Measurements from ENCODE around the gene SLC9C1. TPM values are rescaled to one million over a fixed set of nuclear protein-coding genes. Genes with fewer than 3 reads are reported as not detected.

Gene SLC9C1
- total RNA-seq, 2 donors from 2014 or later, result 0.35 to 1.3 TPM

DNA sequence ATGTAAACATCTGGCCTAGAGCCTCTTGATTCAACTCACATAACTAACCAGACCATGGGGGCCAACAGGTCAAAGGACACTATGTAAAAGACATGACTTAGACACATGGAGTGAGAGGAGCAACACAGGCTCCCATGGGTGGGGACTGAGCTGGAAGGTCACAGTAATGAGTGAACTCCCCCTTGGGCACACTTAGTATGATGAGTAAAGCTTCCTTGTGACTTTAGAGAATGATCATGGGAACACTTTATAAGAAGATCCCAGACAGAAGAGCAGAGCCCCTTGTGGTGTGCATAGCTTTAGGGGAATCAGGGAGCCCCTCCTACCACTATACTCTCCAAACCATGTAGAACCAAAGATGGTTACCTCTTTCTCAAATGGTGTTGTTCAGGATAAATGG, 171.1 kb downstream of the SLC9C1 start:
- Histone ChIP-seq H3K27me3 (no peaks in the 10 kb centered on the region), H3K4me3 (no peak overlapping the region), H3K4me1 (peaks cover 0 to 16% of the 10 kb centered on the region in 2 donors), H3K9me3 (no peaks in the 10 kb centered on the region), H3K36me3 (no peaks in the 10 kb centered on the region), H3K27ac (no peak overlapping the region)
- no peak for DNase-seq (ENCODE audit: low spot score)
- no peak for TF ChIP-seq CTCF (IDR thresholded peaks at IDR 0.05)

GRCh38 chr3:112121577-112122547, 172.2 kb downstream of the SLC9C1 start:
- Histone ChIP-seq H3K4me1 (peaks cover 0 to 6% of the 10 kb centered on the region in 2 donors), H3K9me3 (no peaks in the 10 kb centered on the region), H3K36me3 (no peaks in the 10 kb centered on the region), H3K27me3 (no peaks in the 10 kb centered on the region), H3K4me3 (no peak overlapping the region), H3K27ac (no peak overlapping the region)
- TF ChIP-seq CTCF (IDR thresholded peaks at IDR 0.05), result no peak
- no peak for DNase-seq (ENCODE audit: low spot score)

DNA sequence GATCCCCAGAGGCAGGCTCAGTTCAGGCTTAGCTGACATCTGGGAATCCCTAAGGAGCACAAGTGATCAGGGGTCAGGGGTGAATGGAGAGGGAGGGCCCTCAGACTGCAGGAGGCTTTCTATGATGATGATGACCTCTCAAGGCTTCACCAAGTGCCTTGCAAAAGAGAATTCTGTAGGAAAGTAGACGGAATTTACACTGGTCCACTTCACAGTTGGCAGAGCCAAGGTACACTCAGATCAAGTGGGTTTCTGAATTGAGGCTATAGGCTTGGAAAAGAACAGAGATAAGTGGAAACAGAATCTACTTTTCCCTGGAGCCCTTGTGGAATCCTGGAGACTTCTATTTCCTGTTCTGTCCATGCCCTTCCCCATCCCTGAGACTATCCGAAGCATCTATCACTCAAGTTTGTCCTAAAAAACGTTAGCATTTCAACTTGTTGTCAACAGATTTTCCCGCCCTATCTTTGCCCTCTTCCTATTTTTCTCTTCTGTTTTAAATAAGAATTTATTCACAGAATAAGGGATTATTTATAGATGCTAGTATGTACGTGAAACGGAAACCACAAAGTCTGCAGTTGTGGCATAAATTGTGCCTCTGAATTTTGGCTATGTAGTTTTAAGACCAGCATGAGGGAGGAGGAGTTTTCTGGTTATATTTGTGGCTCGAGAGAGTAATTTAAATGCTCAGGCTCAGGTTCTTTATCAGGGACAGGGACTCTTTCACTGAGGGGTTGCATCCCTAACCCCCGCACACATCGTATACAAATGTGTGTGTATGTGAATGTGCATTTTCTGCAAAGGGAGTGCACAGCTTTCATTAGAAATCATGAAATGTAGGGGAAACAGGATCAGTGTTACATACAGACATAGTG, 173.8 kb downstream of the SLC9C1 start:
- H3K9me3 ChIP-seq, result no peaks in the 10 kb centered on the region
- H3K4me1 ChIP-seq, result peaks cover 0 to 10% of the 10 kb centered on the region in 2 donors
- no peaks in the 10 kb centered on the region for H3K27me3 ChIP-seq
- TF ChIP-seq CTCF (IDR thresholded peaks at IDR 0.05), result no peak
- DNase-seq (ENCODE audit: low spot score), result no peak
- no peak overlapping the region for H3K4me3 ChIP-seq
- no peaks in the 10 kb centered on the region for H3K36me3 ChIP-seq
- no peak overlapping the region for H3K27ac ChIP-seq

DNA sequence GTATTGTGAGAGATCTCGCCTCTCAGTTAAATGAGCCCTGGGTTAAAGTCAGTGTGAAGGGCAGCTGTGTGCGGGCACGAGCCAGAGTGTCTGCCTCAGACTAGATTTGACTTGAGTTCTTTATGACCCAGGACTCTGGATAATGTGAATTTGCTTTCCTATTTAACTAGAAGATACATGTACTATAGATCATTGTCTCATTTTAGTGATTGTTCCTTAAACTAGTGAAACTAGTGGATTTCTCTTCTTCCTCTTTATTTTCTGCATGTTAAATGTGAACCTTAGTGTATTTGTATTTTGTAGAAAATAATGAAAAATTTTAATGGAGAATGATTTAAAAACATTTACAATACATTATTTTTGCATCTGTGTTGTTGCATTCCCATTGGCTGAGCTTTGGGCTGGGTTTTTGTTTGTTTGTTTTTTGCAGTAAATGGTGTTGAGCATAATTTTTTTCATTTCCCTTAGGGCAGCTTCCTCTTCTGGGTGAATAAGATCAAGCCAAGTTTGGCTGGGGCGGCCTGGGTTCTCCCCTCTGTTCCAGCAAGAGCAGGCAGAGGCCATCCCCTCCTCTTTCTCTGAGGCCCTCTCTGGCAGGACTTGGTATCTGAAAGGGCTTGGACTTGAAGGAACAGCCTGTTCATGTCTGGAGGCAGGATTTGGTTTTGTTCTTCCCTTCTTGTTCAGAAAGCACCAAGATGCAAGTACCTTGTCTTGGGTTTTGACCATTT, 176.0 kb downstream of the SLC9C1 start:
- no peaks in the 10 kb centered on the region for H3K9me3 ChIP-seq
- no peaks in the 10 kb centered on the region for H3K27me3 ChIP-seq
- H3K36me3 ChIP-seq, result no peaks in the 10 kb centered on the region
- no peak for DNase-seq (ENCODE audit: low spot score)
- no peak overlapping the region for H3K4me3 ChIP-seq
- H3K27ac ChIP-seq, result no peak overlapping the region
- peaks cover 0 to 10% of the 10 kb centered on the region in 2 donors for H3K4me1 ChIP-seq
- TF ChIP-seq CTCF (IDR thresholded peaks at IDR 0.05), result no peak

DNA sequence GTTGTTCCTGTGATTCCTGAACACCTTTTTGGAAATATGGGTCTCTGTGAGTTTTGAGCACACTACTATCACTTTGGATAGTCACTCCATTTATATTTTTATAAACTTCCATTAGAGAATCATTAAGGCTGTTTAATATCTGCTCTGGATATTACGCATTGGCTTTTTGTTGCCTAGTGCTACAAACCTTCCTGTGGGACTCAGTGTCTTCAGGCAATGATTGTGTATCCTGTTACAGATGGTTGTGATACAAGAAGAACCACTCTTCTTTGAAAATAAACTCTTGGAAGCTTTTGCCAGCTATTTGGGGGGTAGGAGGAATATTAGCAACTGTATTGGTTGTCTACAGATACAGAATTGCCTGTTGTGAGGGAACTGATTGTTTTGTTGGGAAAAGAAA, 176.6 kb downstream of the SLC9C1 start:
- H3K27me3 ChIP-seq, result no peaks in the 10 kb centered on the region
- H3K9me3 ChIP-seq, result no peaks in the 10 kb centered on the region
- TF ChIP-seq CTCF (IDR thresholded peaks at IDR 0.05), result no peak
- DNase-seq (ENCODE audit: low spot score), result no peak
- H3K27ac ChIP-seq, result no peak overlapping the region
- no peak overlapping the region for H3K4me3 ChIP-seq
- H3K36me3 ChIP-seq, result no peaks in the 10 kb centered on the region
- H3K4me1 ChIP-seq, result peaks cover 0 to 10% of the 10 kb centered on the region in 2 donors
